Activated CD8-positive, alpha-beta memory T cell treated with anti-CD3 and anti-CD28 coated beads, Interleukin-2, amount 10 ng/mL, durations not matched to agents 7 days and 5 days (primary cell): ENCODE measurements around the gene SLC1A2. TPM values are rescaled to one million over a fixed set of nuclear protein-coding genes. Genes with fewer than 3 reads are reported as not detected.

Source experiments
- ATAC-seq: fragments of 150-1000 bp; cut with Tn5 transposase; one replicate; pipeline ENCODE4 v1.10.0; 2021; ENCODE audit warnings: moderate library complexity
- CTCF ChIA-PET: fragments of 350-600 bp; sonication (Branson Sonifier 250); formaldehyde crosslinking; loops from one replicate; lab custom pipeline; 2021; ENCODE audit warnings: antibody characterized with exemption; lab: Charles Lee
- DNase-seq: peaks from one replicate; pipeline ENCODE4 v3.0.0-alpha.2; 2020
- H3K27ac Mint-ChIP-seq: one replicate; pipeline ENCODE4 v1.8.0; 2021; ENCODE audit warnings: mild to moderate bottlenecking, mixed read lengths
- H3K27me3 Mint-ChIP-seq: one replicate; pipeline ENCODE4 v1.8.0; 2021; ENCODE audit warnings: mixed read lengths
- H3K36me3 Mint-ChIP-seq: one replicate; pipeline ENCODE4 v1.8.0; 2021; ENCODE audit warnings: mild to moderate bottlenecking, mixed read lengths
- H3K4me1 Mint-ChIP-seq: one replicate; pipeline ENCODE4 v1.8.0; 2021; ENCODE audit warnings: mixed read lengths
- H3K4me3 Mint-ChIP-seq: one replicate; pipeline ENCODE4 v1.8.0; 2021; ENCODE audit warnings: mild to moderate bottlenecking, moderate library complexity, mixed read lengths
- H3K9me3 Mint-ChIP-seq: one replicate; pipeline ENCODE4 v1.8.0; 2022; ENCODE audit warnings: low read depth, mixed read lengths
- total RNA-seq, 2 experiments: library from RNA; stranded (reverse); gene quantifications; one replicate each; pipeline ENCODE4 v1.2.3, GENCODE V29; 2021

Gene SLC1A2
- total RNA-seq, 2 experiments from 2014 or later = not detected

GRCh38 chr11:35270342-35270741, 149.0 kb downstream of the SLC1A2 start:
- CTCF ChIA-PET = no interaction called here
- Mint-ChIP-seq H3K9me3 (no peaks in the 10 kb centered on the region), H3K36me3 (peaks cover 13% of the 10 kb centered on the region), H3K27me3 (peaks cover 40% of the 10 kb centered on the region), H3K4me1 (peaks cover 31% of the 10 kb centered on the region), H3K4me3 (no peak overlapping the region), H3K27ac (no peak overlapping the region)
- ATAC-seq = no peak
- DNase-seq = no peak

- DNase-seq = no peak
- CTCF ChIA-PET = no interaction called here
- peaks cover 9% of the 10 kb centered on the region for H3K36me3 Mint-ChIP-seq
Measured at GRCh38 chr11:35267504-35267903, 151.9 kb downstream of the SLC1A2 start.

GRCh38 chr11:35265755-35266454, 153.5 kb downstream of the SLC1A2 start:
- ATAC-seq = no peak
- no peaks in the 10 kb centered on the region for H3K4me1 Mint-ChIP-seq
- H3K36me3 Mint-ChIP-seq = peaks cover 6% of the 10 kb centered on the region

More at GRCh38 chr11:35267504-35267903, 151.9 kb downstream of the SLC1A2 start:
- no peak for ATAC-seq
- Mint-ChIP-seq H3K9me3 (no peaks in the 10 kb centered on the region), H3K4me3 (no peak overlapping the region), H3K4me1 (peaks cover 13% of the 10 kb centered on the region), H3K27me3 (peaks cover 36% of the 10 kb centered on the region), H3K27ac (no peak overlapping the region)

DNA sequence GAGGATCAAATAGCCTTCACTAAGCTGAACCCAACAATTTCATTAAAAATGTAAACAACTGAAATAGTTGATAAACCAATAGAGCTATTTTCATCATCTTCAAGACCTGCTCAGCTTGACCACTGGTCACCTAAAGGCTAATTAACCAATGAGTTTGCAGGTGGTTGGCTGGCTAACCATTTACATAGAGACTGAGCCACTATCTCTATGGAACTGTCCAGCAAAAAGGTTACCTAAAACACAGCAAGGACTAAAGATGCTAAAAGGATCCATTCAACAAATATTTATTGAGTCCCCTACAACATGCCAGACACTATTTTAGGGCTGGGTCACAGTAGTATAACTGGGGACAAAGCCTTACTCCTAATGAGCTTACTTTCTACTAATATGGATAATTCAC, 156.6 kb downstream of the SLC1A2 start:
- Mint-ChIP-seq H3K36me3 (peaks cover 1% of the 10 kb centered on the region), H3K27me3 (peaks cover 48% of the 10 kb centered on the region), H3K27ac (no peak overlapping the region), H3K4me3 (no peak overlapping the region), H3K4me1 (no peaks in the 10 kb centered on the region), H3K9me3 (no peaks in the 10 kb centered on the region)
- DNase-seq = no peak
- no peak for ATAC-seq
- CTCF ChIA-PET = no interaction called here

More at GRCh38 chr11:35265755-35266454, 153.5 kb downstream of the SLC1A2 start:
- Mint-ChIP-seq H3K27me3 (peaks cover 45% of the 10 kb centered on the region), H3K4me3 (no peak overlapping the region), H3K9me3 (no peaks in the 10 kb centered on the region), H3K27ac (no peak overlapping the region)
- CTCF ChIA-PET = no interaction called here
- no peak for DNase-seq

GRCh38 chr11:35262056-35262455, 157.3 kb downstream of the SLC1A2 start:
- peaks cover 1% of the 10 kb centered on the region for H3K36me3 Mint-ChIP-seq
- CTCF ChIA-PET = no interaction called here
- H3K27me3 Mint-ChIP-seq = peaks cover 45% of the 10 kb centered on the region
- H3K9me3 Mint-ChIP-seq = no peaks in the 10 kb centered on the region
- no peak for DNase-seq
- no peak for ATAC-seq
- no peak overlapping the region for H3K27ac Mint-ChIP-seq
- H3K4me1 Mint-ChIP-seq = peaks cover 6% of the 10 kb centered on the region
- no peak overlapping the region for H3K4me3 Mint-ChIP-seq

DNA sequence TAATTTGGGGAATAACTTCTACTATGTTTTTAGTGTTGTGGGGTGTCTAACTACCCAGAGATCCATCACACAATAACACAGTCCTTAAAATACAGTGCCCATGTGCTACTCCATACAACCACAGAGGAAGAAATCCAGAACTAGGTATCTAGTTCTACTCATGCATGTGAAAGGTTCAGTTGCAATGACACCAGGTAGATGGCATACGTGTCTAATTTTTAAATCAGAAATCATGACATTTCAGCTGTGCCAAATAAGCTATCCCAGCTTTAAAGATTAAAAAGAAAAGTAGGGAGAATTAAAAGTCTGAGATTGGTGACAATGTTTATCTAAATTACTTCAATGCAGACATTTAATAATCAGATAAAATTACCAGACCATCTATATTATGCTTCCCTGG, 158.2 kb downstream of the SLC1A2 start:
- no peaks in the 10 kb centered on the region for H3K9me3 Mint-ChIP-seq
- ATAC-seq (no peak), DNase-seq (no peak)
- H3K4me3 Mint-ChIP-seq = no peak overlapping the region
- peaks cover 14% of the 10 kb centered on the region for H3K4me1 Mint-ChIP-seq
- peaks cover 41% of the 10 kb centered on the region for H3K27me3 Mint-ChIP-seq
- CTCF ChIA-PET = interaction anchor here (0.7 to 1.5 kb wide), 3 partner anchors 24 to 327 kb away, joined by 3 to 4 read pairs (median 4); no protein-coding TSS in a partner anchor
- peaks cover 1% of the 10 kb centered on the region for H3K36me3 Mint-ChIP-seq
- H3K27ac Mint-ChIP-seq = no peak overlapping the region

GRCh38 chr11:35260342-35260985, 158.9 kb downstream of the SLC1A2 start:
- Mint-ChIP-seq H3K36me3 (peaks cover 3% of the 10 kb centered on the region), H3K9me3 (no peaks in the 10 kb centered on the region), H3K27ac (no peak overlapping the region), H3K4me1 (peaks cover 18% of the 10 kb centered on the region), H3K27me3 (peaks cover 35% of the 10 kb centered on the region), H3K4me3 (no peak overlapping the region)
- DNase-seq (no peak), ATAC-seq (no peak)
- CTCF ChIA-PET = interaction anchor here (0.7 to 1.5 kb wide), 2 partner anchors 23 to 45 kb away, joined by 3 to 4 read pairs; no protein-coding TSS in a partner anchor

GRCh38 chr11:35259529-35259928, 159.8 kb downstream of the SLC1A2 start:
- H3K4me3 Mint-ChIP-seq = no peak overlapping the region
- H3K27me3 Mint-ChIP-seq = peaks cover 33% of the 10 kb centered on the region
- no peaks in the 10 kb centered on the region for H3K9me3 Mint-ChIP-seq
- ATAC-seq = no peak
- H3K4me1 Mint-ChIP-seq = peaks cover 18% of the 10 kb centered on the region
- peaks cover 6% of the 10 kb centered on the region for H3K36me3 Mint-ChIP-seq
- CTCF ChIA-PET = no interaction called here
- H3K27ac Mint-ChIP-seq = no peak overlapping the region
- DNase-seq = no peak

DNA sequence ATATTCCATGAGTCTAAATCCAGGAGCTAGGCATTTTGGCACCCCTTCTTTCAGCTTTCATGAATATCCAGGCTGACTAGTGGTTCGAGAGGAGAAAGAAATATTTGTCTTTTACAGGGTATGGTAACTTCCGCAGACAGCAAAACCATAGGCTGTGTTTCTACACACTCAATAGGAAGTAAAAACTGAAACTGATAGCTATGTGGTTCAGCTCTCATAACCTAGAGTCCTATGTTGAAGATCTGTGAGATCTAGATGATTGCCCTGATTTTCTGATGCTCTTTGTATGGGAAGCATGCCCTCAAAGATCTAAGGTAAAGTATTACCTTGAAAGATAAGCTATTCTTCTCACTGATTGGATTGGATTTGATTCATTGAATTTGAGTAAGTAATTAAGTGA, 162.1 kb downstream of the SLC1A2 start:
- ATAC-seq (peak; percentile 99), DNase-seq (no peak)
- peak overlapping the region; percentile 56 for H3K27ac Mint-ChIP-seq
- H3K36me3 Mint-ChIP-seq = peaks cover 6% of the 10 kb centered on the region
- CTCF ChIA-PET = interaction anchor here (1.0 to 2.4 kb wide), 4 partner anchors 10 to 48 kb away, joined by 5 to 8 read pairs (median 6); no protein-coding TSS in a partner anchor
- peaks cover 23% of the 10 kb centered on the region for H3K27me3 Mint-ChIP-seq
- no peak overlapping the region for H3K4me3 Mint-ChIP-seq
- H3K9me3 Mint-ChIP-seq = no peaks in the 10 kb centered on the region
- peaks cover 18% of the 10 kb centered on the region for H3K4me1 Mint-ChIP-seq

GRCh38 chr11:35256296-35256695, 163.1 kb downstream of the SLC1A2 start:
- Mint-ChIP-seq H3K4me3 (no peak overlapping the region), H3K27me3 (peaks cover 16% of the 10 kb centered on the region)

GRCh38 chr11:35255514-35255913, 163.8 kb downstream of the SLC1A2 start:
- H3K9me3 Mint-ChIP-seq = no peaks in the 10 kb centered on the region

More at GRCh38 chr11:35256296-35256695, 163.1 kb downstream of the SLC1A2 start:
- CTCF ChIA-PET = interaction anchor here (0.8 to 2.4 kb wide), 5 partner anchors 9 to 135 kb away, joined by 3 to 8 read pairs (median 5); no protein-coding TSS in a partner anchor
- Mint-ChIP-seq H3K9me3 (no peaks in the 10 kb centered on the region), H3K4me1 (peaks cover 18% of the 10 kb centered on the region), H3K27ac (no peak overlapping the region), H3K36me3 (peaks cover 6% of the 10 kb centered on the region)
- ATAC-seq (no peak), DNase-seq (no peak)

GRCh38 chr11:35253237-35253636, 166.1 kb downstream of the SLC1A2 start:
- Mint-ChIP-seq H3K36me3 (peaks cover 10% of the 10 kb centered on the region), H3K27me3 (peaks cover 3% of the 10 kb centered on the region), H3K4me1 (peaks cover 19% of the 10 kb centered on the region), H3K9me3 (peaks cover 3% of the 10 kb centered on the region), H3K27ac (no peak overlapping the region), H3K4me3 (no peak overlapping the region)
- ATAC-seq (no peak), DNase-seq (no peak)
- CTCF ChIA-PET = interaction anchor here (1.3 to 1.4 kb wide), 3 partner anchors 8 to 53 kb away, joined by 3 to 6 read pairs (median 5); no protein-coding TSS in a partner anchor

More at GRCh38 chr11:35255514-35255913, 163.8 kb downstream of the SLC1A2 start:
- DNase-seq = no peak
- Mint-ChIP-seq H3K27me3 (peaks cover 10% of the 10 kb centered on the region), H3K27ac (no peak overlapping the region), H3K4me1 (peaks cover 18% of the 10 kb centered on the region), H3K4me3 (no peak overlapping the region), H3K36me3 (peaks cover 6% of the 10 kb centered on the region)
- no peak for ATAC-seq
- CTCF ChIA-PET = interaction anchor here (0.8 to 2.4 kb wide), 4 partner anchors 8 to 136 kb away, joined by 3 to 8 read pairs (median 4); no protein-coding TSS in a partner anchor

GRCh38 chr11:35250621-35251020, 168.7 kb downstream of the SLC1A2 start:
- H3K4me3 Mint-ChIP-seq = no peak overlapping the region
- H3K36me3 Mint-ChIP-seq = peaks cover 11% of the 10 kb centered on the region
- no peak for ATAC-seq
- H3K4me1 Mint-ChIP-seq = peaks cover 18% of the 10 kb centered on the region
- no peak overlapping the region for H3K27ac Mint-ChIP-seq
- DNase-seq = no peak
- H3K9me3 Mint-ChIP-seq = peaks cover 3% of the 10 kb centered on the region
- CTCF ChIA-PET = no interaction called here
- H3K27me3 Mint-ChIP-seq = peaks cover 3% of the 10 kb centered on the region
